ENCODE results near the gene SLC9A9.

SLC9A9 gene

GRCh38 chr3:143840636-143841035, 7.6 kb downstream of the SLC9A9 start:
- DNase-seq = no peak

- DNase-seq = no peak
Measured at GRCh38 chr3:143839980-143840379, 8.3 kb downstream of the SLC9A9 start.

DNA sequence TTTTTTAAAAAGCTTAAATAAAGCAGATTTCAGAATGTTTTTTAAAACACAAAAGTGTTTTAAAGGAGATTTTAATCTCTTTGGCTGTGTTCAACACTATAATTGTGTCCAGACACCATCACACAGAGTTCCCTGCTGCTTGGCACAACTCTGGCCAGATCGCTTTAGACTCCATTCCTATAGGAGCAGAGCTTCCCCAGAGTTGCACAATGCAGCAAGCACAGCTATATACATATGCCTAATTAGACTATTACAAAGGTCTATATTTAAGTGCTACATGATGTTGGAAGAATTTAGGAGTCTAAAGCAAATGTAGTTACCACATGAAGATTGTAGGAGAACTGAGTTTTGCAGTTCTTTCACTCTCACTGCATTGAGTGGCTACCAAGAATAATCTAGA, 11.2 kb downstream of the SLC9A9 start:
- DNase-seq = no peak

DNA sequence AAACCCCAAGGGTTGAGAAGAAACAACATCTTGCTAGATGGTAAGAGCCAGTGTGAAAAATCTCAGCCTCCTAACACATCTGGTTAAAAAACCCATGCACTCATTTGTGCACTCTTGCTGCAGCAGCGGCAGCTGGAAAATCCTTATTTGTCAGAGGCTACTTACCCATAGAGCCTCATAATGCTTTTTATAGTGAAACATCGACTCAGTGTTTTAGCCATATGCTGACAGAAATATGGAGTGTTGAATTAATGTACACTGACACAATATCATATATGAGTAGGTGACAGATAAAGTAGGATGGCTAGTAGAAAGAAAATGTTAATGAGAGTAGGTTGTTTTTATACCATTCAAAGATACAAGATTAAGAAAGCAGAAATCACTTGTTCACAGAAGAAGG, 13.0 kb downstream of the SLC9A9 start:
- DNase-seq = no peak

- DNase-seq = no peak
Measured at GRCh38 chr3:143832433-143832832, 15.8 kb downstream of the SLC9A9 start.

DNA sequence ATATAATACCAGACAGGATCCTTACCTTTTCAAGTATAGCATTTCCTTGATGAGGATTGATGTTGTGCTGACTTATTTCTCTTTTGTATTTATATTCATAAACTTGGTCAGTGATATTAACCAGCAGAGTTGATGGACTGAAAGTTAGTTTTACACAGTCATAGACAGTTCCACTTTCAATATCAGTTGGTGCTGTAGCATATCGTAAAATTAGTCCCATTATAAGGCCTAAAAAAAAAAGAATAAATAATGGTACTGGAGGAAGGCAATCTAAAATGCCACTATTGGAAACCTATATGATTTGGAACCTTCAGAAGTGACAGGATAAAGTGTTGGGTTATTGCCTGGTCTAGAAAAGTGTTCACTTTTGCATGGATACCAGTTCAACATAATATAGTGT, 16.3 kb downstream of the SLC9A9 start:
- DNase-seq = no peak

GRCh38 chr3:143831208-143831607, 17.1 kb downstream of the SLC9A9 start:
- DNase-seq = no peak

DNA sequence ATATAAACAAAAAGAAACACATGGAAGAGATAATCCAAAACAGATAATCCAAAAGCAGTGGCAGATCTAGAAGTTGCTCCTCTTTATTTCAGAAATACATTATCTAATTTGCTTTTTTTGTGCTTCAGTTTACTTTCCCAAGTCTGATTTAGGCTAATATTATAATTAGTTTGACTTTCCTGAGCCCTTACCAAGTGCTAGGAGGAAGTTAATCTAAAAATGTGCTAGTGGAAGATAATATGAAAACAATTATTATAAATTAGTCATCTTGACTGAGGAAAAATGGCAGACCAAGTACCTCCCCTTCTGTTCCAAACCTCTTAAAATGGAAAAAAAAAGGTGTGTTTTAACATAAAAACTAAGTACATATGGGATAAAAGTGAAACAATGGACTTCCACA, 17.5 kb downstream of the SLC9A9 start:
- no peak for DNase-seq

GRCh38 chr3:143830063-143830462, 18.2 kb downstream of the SLC9A9 start:
- DNase-seq = no peak

DNA sequence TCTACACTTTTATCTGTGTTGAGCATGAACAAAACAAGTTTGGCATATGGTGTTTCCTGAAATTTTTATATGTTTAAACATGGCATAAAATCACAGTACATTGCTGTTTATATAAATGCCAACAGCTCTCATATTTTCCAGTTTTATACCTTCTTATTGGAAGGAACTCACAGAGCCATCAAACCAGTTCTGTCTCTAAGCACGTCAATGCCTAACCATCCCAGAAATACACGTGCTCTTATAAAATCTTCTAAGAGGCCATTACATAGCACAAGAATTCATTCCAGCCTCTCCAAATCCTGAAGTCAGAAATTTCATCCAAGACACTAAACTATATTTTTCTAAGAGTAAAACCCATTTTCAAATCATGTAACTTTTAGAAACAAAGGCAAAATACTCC, 20.8 kb downstream of the SLC9A9 start:
- DNase-seq = no peak

DNA sequence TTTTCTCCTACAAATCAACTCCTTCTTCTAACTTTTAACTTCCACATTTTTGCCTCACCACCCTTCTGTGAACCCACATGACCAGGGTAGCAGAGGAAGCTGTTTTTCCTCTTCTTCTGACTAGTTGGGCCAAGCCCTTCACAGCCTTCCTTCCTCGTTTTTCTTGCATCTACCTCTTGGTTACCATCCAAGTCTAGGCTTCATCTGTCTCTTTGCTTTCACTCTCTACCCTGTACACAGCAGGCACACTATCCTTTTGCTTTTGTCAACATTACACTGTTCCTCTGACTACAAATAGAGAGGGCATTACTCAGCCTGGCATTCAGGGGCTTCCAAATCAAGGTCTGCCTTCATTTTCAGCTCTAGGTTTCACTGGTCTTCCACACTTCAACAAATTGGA, 22.0 kb downstream of the SLC9A9 start:
- no peak for DNase-seq

DNA sequence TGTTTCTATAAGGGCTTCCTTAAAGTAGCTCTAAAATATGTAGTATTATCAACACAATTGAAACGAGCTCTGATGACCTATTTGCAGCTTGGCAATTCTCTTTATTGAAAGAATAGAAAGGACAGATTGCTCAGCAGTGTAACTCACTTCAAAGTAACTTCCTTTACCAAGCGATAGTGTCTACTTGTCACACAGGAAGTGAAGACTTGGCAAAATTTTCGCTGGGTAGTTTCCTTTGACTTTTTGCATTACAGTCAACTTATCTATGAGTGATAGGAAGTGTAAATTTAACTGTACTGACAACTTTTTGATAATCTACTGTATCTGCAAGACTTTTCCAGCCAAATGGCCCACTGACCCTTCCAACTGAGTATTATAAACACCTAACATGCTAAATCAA, 22.8 kb downstream of the SLC9A9 start:
- peak; percentile 62 for DNase-seq

GRCh38 chr3:143824735-143825385, 23.4 kb downstream of the SLC9A9 start:
- no peak for DNase-seq

DNA sequence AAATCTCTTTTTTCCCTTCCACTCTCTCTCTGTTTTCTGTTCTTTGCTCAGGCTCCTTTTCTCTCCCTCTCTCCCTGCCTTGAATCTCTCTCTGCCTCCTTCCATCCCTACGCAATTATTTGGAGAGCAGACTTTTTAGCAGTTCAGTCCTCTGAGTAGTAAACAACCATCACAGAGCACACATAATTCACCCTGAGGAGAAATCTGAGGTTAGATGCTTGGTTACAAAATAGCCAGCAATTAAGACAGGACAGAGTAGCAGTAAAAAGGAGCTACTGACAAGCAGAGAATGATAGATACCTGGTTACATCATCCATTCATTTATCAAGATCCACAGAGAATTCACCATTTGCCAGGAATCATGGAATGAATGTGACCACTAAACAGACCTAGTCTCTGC, 25.5 kb downstream of the SLC9A9 start:
- no peak for DNase-seq

GRCh38 chr3:143822374-143822773, 25.9 kb downstream of the SLC9A9 start:
- no peak for DNase-seq

- DNase-seq = no peak
Measured at GRCh38 chr3:143821862-143822261, 26.4 kb downstream of the SLC9A9 start.

GRCh38 chr3:143820466-143821221, 27.6 kb downstream of the SLC9A9 start:
- no peak for DNase-seq

DNA sequence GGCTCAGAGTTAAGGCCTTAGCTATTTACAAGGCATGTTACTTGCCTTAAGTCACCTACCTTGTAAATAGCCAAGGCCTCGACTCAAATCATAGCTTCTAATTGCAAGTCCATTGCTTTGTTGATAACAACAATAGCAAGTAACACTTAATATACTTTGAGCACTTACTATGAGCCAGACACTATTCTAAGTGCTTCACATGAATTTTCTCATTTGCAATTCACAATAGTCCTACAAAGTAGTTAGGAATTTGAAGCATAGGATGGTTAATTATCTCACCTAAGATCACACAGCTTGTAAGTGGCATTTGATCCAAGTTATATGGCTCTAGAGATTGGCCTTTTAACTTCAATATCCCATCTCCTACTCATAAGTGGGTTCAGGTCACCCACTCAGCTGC, 28.4 kb downstream of the SLC9A9 start:
- DNase-seq = no peak

DNA sequence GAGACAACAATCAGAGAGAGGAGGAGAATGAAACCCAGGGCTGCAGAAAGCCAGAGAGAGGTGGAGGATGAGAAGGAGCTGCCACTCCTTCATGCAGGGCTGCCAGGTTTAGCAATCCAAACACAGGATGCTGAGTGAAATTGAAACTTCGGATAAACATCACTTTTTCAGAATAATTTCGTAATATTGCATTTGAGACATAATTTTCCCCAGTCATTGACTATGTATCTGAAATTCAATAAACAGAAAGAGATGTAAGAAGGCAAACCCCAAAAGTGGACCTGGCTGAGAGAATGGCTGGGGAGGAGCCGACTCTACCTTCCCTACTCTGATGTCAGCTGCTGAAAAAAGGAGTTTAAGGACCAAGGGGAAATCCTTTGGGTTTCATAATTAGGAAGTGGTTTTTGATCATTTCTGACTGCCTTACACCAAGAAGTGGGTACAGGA, 33.8 kb downstream of the SLC9A9 start:
- DNase-seq = peak; percentile 13

- DNase-seq = no peak
Measured at GRCh38 chr3:143812481-143812880, 35.8 kb downstream of the SLC9A9 start.

GRCh38 chr3:143811602-143812001, 36.7 kb downstream of the SLC9A9 start:
- no peak for DNase-seq

- no peak for DNase-seq
Measured at GRCh38 chr3:143810953-143811265, 37.4 kb downstream of the SLC9A9 start.

DNA sequence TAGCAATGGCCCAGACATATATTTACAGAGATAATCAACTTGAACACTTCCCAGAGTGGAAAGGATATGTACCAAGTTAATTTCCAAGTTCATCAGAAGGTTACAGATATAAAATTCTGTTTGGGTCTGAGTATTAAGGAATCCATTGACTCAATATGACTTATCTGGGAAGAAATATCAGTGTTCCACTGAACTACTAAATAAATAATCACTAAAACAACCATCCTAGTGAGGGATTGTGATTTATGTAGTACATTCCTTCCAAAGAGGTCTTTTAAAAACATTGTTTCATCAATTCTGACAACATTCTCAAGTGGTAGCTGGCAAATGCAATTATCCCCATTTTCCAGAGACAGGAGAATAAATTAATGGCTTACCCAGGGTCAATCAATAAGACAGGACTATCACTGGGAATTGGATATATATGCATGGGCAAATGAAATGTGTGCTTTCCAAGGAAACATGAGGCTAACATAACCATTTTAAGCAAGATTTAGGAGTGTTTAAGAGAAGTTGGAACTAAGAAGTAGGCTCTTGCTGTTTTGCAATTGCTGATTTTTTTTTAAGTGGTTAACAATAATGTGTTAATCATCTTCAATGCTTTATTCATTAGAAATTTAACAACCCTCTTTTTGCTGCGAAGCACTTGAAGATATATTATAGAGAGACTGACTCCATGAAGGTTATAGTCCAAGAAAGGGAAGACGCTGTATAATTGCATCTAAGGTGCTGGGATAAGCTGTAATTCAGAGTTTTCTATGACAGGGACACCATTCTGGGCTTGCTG, 37.9 kb downstream of the SLC9A9 start:
- no peak for DNase-seq

DNA sequence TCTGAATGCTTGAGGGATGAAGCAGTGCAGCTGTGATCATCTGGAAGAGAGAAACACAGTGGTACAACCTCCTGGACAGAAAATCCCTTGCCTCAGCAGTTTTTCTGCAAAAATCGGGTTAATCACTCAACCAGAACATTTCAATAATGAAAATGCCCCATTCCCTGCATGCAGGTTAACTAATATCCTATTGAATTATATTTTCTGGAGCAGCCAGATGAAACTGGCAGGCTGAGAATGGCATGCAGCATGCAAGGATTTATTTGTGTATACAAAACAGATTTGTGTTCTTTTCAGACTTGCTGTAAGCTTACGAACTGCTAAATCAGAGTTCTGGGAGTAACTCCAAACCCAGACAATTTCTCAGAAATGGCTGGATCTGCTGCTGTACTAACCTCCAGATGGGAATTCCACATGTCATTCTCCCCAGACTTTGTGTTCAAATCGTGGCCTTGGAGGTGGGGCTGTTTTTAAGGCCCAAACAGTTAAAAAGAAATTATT, 39.1 kb downstream of the SLC9A9 start:
- no peak for DNase-seq
